T-helper 2 cell treated with Interferon-gamma antibody and Interleukin-4, amounts not matched to agents 5 μg/mL and 100 μg/mL, for 36 hours (primary cell): Measurements from ENCODE around the gene NR2F6.
A peak's percentile ranks its signal among the peaks of the same experiment; 100 is the strongest.
"Not testable (repeated sequence)": the region's sequence is repeated elsewhere in the genome, so short reads cannot be mapped to it uniquely, and the experiment has no call there.

Experiments used
- DNase-seq: peaks from one replicate; pipeline ENCODE4 v3.0.0; 2021; ENCODE audit warnings: low spot score
- H3K27ac Mint-ChIP-seq: one replicate; pipeline ENCODE4 v1.8.0; 2021; ENCODE audit warnings: mild to moderate bottlenecking, mixed read lengths
- H3K27me3 Mint-ChIP-seq: one replicate; pipeline ENCODE4 v1.8.0; 2021; ENCODE audit warnings: low read depth, mixed read lengths
- H3K36me3 Mint-ChIP-seq: one replicate; pipeline ENCODE4 v1.8.0; 2021; ENCODE audit warnings: low read depth, mixed read lengths
- H3K4me1 Mint-ChIP-seq: one replicate; pipeline ENCODE4 v1.8.0; 2021; ENCODE audit warnings: low read depth, mixed read lengths
- H3K4me3 Mint-ChIP-seq: one replicate; pipeline ENCODE4 v1.8.0; 2022; ENCODE audit warnings: mild to moderate bottlenecking, moderate library complexity, mixed read lengths
- H3K9me3 Mint-ChIP-seq: one replicate; pipeline ENCODE4 v1.8.0; 2021; ENCODE audit warnings: mixed read lengths

The NR2F6 gene

GRCh38 chr19:17275441-17276175, 29.9 kb upstream of the NR2F6 start:
- Mint-ChIP-seq H3K4me3 (no peak overlapping the region), H3K27me3 (no peaks in the 10 kb centered on the region), H3K4me1 (no peaks in the 10 kb centered on the region), H3K9me3 (no peaks in the 10 kb centered on the region), H3K27ac (no peak overlapping the region), H3K36me3 (peaks cover 33% of the 10 kb centered on the region)
- no peak for DNase-seq

GRCh38 chr19:17274892-17275291, 29.2 kb upstream of the NR2F6 start:
- not testable (repeated sequence) for H3K4me3 Mint-ChIP-seq, H3K4me1 Mint-ChIP-seq, H3K27ac Mint-ChIP-seq, H3K9me3 Mint-ChIP-seq, H3K27me3 Mint-ChIP-seq, DNase-seq
- H3K36me3 Mint-ChIP-seq = peaks cover 33% of the 10 kb centered on the region

- H3K27ac Mint-ChIP-seq = no peak overlapping the region
- peaks cover 2% of the 10 kb centered on the region for H3K27me3 Mint-ChIP-seq
- peaks cover 10% of the 10 kb centered on the region for H3K36me3 Mint-ChIP-seq
- H3K9me3 Mint-ChIP-seq = no peaks in the 10 kb centered on the region
- H3K4me3 Mint-ChIP-seq = peak overlapping the region; percentile 90
- peaks cover 14% of the 10 kb centered on the region for H3K4me1 Mint-ChIP-seq
- DNase-seq = no peak
These were observed 23.0 kb upstream of the NR2F6 start for GRCh38 chr19:17268754-17269153.

- Mint-ChIP-seq H3K4me3 (peak within 1 kb of the TSS; percentile 90), H3K4me1 (peaks cover 14% of the 10 kb centered on the region), H3K27me3 (peaks cover 2% of the 10 kb centered on the region), H3K36me3 (peaks cover 8% of the 10 kb centered on the region), H3K27ac (peak within 1 kb of the TSS; percentile 71), H3K9me3 (no peaks in the 10 kb centered on the region)
- DNase-seq = peak; percentile 97
These were observed 21.5 kb upstream of the NR2F6 start, which contains the start of gene BABAM1 for GRCh38 chr19:17266975-17267788. Gene BABAM1 (plus strand): TSS chr19:17267443. CDS start chr19:17268807, 1,364 bp downstream.

GRCh38 chr19:17266589-17266974, 20.9 kb upstream of the NR2F6 start:
- Mint-ChIP-seq H3K36me3 (peaks cover 8% of the 10 kb centered on the region), H3K27me3 (peaks cover 2% of the 10 kb centered on the region), H3K4me1 (peaks cover 14% of the 10 kb centered on the region), H3K27ac (peak overlapping the region; percentile 71), H3K4me3 (peak overlapping the region; percentile 90), H3K9me3 (no peaks in the 10 kb centered on the region)
- DNase-seq = no peak

GRCh38 chr19:17266026-17266425, 20.3 kb upstream of the NR2F6 start:
- H3K4me1 Mint-ChIP-seq = peaks cover 14% of the 10 kb centered on the region
- no peaks in the 10 kb centered on the region for H3K9me3 Mint-ChIP-seq
- H3K27me3 Mint-ChIP-seq = peaks cover 2% of the 10 kb centered on the region
- no peak overlapping the region for H3K4me3 Mint-ChIP-seq
- no peak overlapping the region for H3K27ac Mint-ChIP-seq
- DNase-seq = no peak
- peaks cover 3% of the 10 kb centered on the region for H3K36me3 Mint-ChIP-seq

- H3K4me3 Mint-ChIP-seq = no peak within 1 kb of the TSS
- H3K36me3 Mint-ChIP-seq = peaks cover 2% of the 10 kb centered on the region
- H3K4me1 Mint-ChIP-seq = peaks cover 18% of the 10 kb centered on the region
- H3K27ac Mint-ChIP-seq = peak within 1 kb of the TSS; percentile 56
- peaks cover 2% of the 10 kb centered on the region for H3K27me3 Mint-ChIP-seq
- H3K9me3 Mint-ChIP-seq = no peaks in the 10 kb centered on the region
- DNase-seq = no peak
These were observed 18.9 kb upstream of the NR2F6 start, which contains the start of gene USHBP1 for GRCh38 chr19:17264641-17264979. Gene USHBP1 (minus strand): TSS chr19:17264745. CDS start chr19:17264299, 446 bp downstream.

GRCh38 chr19:17263712-17264640, 18.3 kb upstream of the NR2F6 start:
- Mint-ChIP-seq H3K27me3 (peaks cover 2% of the 10 kb centered on the region), H3K4me3 (no peak overlapping the region), H3K4me1 (peaks cover 18% of the 10 kb centered on the region), H3K36me3 (peaks cover 2% of the 10 kb centered on the region), H3K9me3 (no peaks in the 10 kb centered on the region), H3K27ac (peak overlapping the region; percentile 56)
- no peak for DNase-seq

GRCh38 chr19:17262557-17262956, 16.8 kb upstream of the NR2F6 start:
- no peak overlapping the region for H3K4me3 Mint-ChIP-seq
- H3K9me3 Mint-ChIP-seq = no peaks in the 10 kb centered on the region
- no peaks in the 10 kb centered on the region for H3K36me3 Mint-ChIP-seq
- H3K27me3 Mint-ChIP-seq = peaks cover 2% of the 10 kb centered on the region
- no peak overlapping the region for H3K27ac Mint-ChIP-seq
- DNase-seq = no peak
- peaks cover 18% of the 10 kb centered on the region for H3K4me1 Mint-ChIP-seq

- H3K9me3 Mint-ChIP-seq = no peaks in the 10 kb centered on the region
- no peaks in the 10 kb centered on the region for H3K27me3 Mint-ChIP-seq
- H3K27ac Mint-ChIP-seq = no peak overlapping the region
- H3K4me1 Mint-ChIP-seq = peaks cover 11% of the 10 kb centered on the region
- H3K36me3 Mint-ChIP-seq = no peaks in the 10 kb centered on the region
- peak; percentile 82 for DNase-seq
- H3K4me3 Mint-ChIP-seq = no peak overlapping the region
These were observed 15.2 kb upstream of the NR2F6 start for GRCh38 chr19:17260842-17261325.

- no peak for DNase-seq
- no peaks in the 10 kb centered on the region for H3K27me3 Mint-ChIP-seq
- no peak overlapping the region for H3K27ac Mint-ChIP-seq
- no peak overlapping the region for H3K4me3 Mint-ChIP-seq
- no peaks in the 10 kb centered on the region for H3K9me3 Mint-ChIP-seq
- H3K36me3 Mint-ChIP-seq = no peaks in the 10 kb centered on the region
- H3K4me1 Mint-ChIP-seq = peaks cover 11% of the 10 kb centered on the region
These were observed 14.2 kb upstream of the NR2F6 start for GRCh38 chr19:17259934-17260333.

- Mint-ChIP-seq H3K4me3 (no peak overlapping the region), H3K27ac (no peak overlapping the region), H3K9me3 (no peaks in the 10 kb centered on the region), H3K36me3 (no peaks in the 10 kb centered on the region), H3K4me1 (peaks cover 4% of the 10 kb centered on the region), H3K27me3 (no peaks in the 10 kb centered on the region)
- no peak for DNase-seq
These were observed 13.5 kb upstream of the NR2F6 start for GRCh38 chr19:17259118-17259780.

- H3K27me3 Mint-ChIP-seq = no peaks in the 10 kb centered on the region
- no peak overlapping the region for H3K27ac Mint-ChIP-seq
- H3K4me3 Mint-ChIP-seq = no peak overlapping the region
- H3K9me3 Mint-ChIP-seq = no peaks in the 10 kb centered on the region
- no peaks in the 10 kb centered on the region for H3K36me3 Mint-ChIP-seq
- H3K4me1 Mint-ChIP-seq = peaks cover 3% of the 10 kb centered on the region
- DNase-seq = no peak
These were observed 10.4 kb upstream of the NR2F6 start for GRCh38 chr19:17256130-17256529.
